Calu3 (cell line): ENCODE data around the gene TMC1. TPM values are rescaled to one million over a fixed set of nuclear protein-coding genes. Genes with fewer than 3 reads are reported as not detected.
A peak's percentile ranks its signal among the peaks of the same experiment; 100 is the strongest.

Experiments used
- BruUV-seq: library from RNA; stranded (reverse); fragments of 400-500 nt; replicated peaks from 2 replicates; lab custom pipeline; 2021; lab: Mats Ljungman, UMichigan
- CTCF ChIA-PET: fragments of 300-600 bp; sonication (Branson Sonifier 250); formaldehyde crosslinking; loops from one replicate; lab custom pipeline; 2022; ENCODE audit warnings: antibody characterized with exemption; lab: Charles Lee
- DNase-seq: peaks from one replicate; pipeline ENCODE4 v3.0.0; 2022
- H3K27ac Mint-ChIP-seq: one replicate; pipeline ENCODE4 v1.8.0; 2022; ENCODE audit warnings: mixed read lengths; ENCODE audit not compliant: unreplicated experiment
- H3K27me3 Mint-ChIP-seq: one replicate; pipeline ENCODE4 v1.8.0; 2022; ENCODE audit warnings: mixed read lengths; ENCODE audit not compliant: unreplicated experiment
- H3K36me3 Mint-ChIP-seq: one replicate; pipeline ENCODE4 v1.8.0; 2022; ENCODE audit warnings: mild to moderate bottlenecking, moderate library complexity, mixed read lengths; ENCODE audit not compliant: insufficient read depth, unreplicated experiment
- H3K4me1 Mint-ChIP-seq: one replicate; pipeline ENCODE4 v1.8.0; 2022; ENCODE audit warnings: mild to moderate bottlenecking, low read depth, mixed read lengths; ENCODE audit not compliant: unreplicated experiment
- H3K4me3 Mint-ChIP-seq: one replicate; pipeline ENCODE4 v1.8.0; 2022; ENCODE audit warnings: mild to moderate bottlenecking, low read depth, moderate library complexity, mixed read lengths; ENCODE audit not compliant: unreplicated experiment
- H3K9me3 Mint-ChIP-seq: one replicate; pipeline ENCODE4 v1.8.0; 2022; ENCODE audit warnings: low read depth, mixed read lengths; ENCODE audit not compliant: unreplicated experiment
- intact Hi-C: fragments of 100-400 bp; cut with micrococcal nuclease; formaldehyde crosslinking; loops from one replicate; pipeline ENCODE4 v1.10.0; 2022; ENCODE audit not compliant: unreplicated experiment
- total RNA-seq: library from RNA; stranded (reverse); gene quantifications from 2 replicates; pipeline ENCODE4 v1.2.3, GENCODE V29; 2022
- TF ChIP-seq, protein P1 (sequence below): fragments of 200-600 bp; IDR thresholded peaks from one replicate; pipeline ENCODE4 v1.8.0; 2022; ENCODE audit warnings: antibody characterized with exemption; ENCODE audit not compliant: unreplicated experiment

Gene TMC1
- total RNA-seq, 1 experiment from 2014 or later = not detected

DNA sequence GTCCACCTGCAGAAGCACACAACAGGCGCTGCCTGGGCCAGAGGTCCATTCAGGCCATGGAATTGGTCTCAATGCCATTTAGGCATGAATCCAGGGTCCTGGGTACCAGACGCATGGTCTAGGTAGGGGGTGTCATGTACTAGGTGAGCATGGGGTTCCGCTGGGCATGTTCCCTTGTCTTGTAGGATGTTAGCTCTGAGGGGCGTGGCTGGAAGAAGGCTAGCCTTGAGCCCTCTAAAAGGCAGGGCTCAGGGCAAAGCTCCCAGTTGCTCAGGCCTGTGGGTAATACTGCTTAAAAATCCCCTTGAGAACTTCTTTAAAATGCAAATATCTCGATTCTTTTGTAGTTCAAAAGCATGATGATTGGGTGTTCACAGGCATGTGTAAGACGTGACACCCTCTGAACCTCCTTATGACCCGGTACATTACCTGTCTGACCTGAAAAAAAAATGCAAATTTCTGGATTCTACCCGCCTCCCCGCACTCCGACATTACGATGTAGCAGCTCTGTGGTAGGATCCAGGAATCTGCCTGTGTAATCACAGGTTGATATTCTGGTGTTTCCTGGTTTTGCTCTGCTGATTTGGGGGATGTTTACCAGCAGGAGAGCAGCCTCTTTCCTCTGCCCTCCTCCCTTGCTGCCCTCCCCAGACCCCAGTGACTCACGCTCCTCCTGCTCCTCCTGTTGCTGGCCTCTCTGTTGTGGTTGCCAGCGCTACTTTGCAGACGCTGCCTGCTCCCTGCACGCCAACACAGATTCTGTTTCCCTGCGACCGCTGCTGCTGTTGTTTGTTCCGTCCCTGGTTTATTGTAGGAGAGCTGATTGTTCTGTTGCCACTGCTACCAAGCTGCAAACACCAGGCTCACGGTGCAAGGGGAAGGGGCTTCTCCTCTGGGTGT lies 5.7 kb downstream of the TMC1 start:
- Mint-ChIP-seq H3K4me3 (peak overlapping the region; percentile 49), H3K27me3 (no peaks in the 10 kb centered on the region), H3K27ac (peak overlapping the region; percentile 70), H3K9me3 (no peaks in the 10 kb centered on the region), H3K36me3 (peaks cover 5% of the 10 kb centered on the region), H3K4me1 (peaks cover 27% of the 10 kb centered on the region)
- TF ChIP-seq, protein P1, sequence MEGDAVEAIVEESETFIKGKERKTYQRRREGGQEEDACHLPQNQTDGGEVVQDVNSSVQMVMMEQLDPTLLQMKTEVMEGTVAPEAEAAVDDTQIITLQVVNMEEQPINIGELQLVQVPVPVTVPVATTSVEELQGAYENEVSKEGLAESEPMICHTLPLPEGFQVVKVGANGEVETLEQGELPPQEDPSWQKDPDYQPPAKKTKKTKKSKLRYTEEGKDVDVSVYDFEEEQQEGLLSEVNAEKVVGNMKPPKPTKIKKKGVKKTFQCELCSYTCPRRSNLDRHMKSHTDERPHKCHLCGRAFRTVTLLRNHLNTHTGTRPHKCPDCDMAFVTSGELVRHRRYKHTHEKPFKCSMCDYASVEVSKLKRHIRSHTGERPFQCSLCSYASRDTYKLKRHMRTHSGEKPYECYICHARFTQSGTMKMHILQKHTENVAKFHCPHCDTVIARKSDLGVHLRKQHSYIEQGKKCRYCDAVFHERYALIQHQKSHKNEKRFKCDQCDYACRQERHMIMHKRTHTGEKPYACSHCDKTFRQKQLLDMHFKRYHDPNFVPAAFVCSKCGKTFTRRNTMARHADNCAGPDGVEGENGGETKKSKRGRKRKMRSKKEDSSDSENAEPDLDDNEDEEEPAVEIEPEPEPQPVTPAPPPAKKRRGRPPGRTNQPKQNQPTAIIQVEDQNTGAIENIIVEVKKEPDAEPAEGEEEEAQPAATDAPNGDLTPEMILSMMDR = no peak
- CTCF ChIA-PET = interaction anchor here (0.9 kb wide), 1 partner anchor 162 kb away, joined by 3 read pairs; the partner anchor contains the start of gene ZFAND5
- intact Hi-C loops = loop anchor here (5.0 to 10.0 kb wide), 5 partner anchors 50 to 235 kb away; no protein-coding TSS in a partner anchor
- peak; percentile 77 for DNase-seq
- BruUV-seq = no TSS peak

DNA sequence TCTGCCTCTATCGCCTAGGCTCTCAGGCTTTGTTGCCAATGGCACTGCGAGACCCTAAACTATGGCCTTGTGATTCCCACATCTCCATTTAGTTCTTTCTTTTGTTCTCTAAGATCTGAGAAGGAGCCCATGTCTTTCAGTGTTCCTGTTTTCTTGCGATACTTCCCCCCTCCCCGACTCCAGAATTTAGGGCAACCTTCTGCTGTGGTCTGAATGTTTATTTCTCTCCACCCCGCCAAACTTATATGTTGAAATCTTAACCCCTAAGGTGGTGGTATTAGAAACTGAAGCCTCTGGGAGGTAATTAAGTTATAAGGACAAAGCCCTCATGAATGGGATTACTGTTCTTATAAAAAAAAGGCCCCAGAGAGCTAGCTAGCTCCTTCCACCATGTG lies 6.4 kb downstream of the TMC1 start:
- no TSS peak for BruUV-seq
- intact Hi-C loops = loop anchor here (5.0 to 10.0 kb wide), 5 partner anchors 50 to 235 kb away; no protein-coding TSS in a partner anchor
- Mint-ChIP-seq H3K36me3 (peaks cover 5% of the 10 kb centered on the region), H3K4me1 (peaks cover 27% of the 10 kb centered on the region), H3K27me3 (no peaks in the 10 kb centered on the region), H3K9me3 (no peaks in the 10 kb centered on the region), H3K27ac (peak overlapping the region; percentile 70), H3K4me3 (peak overlapping the region; percentile 49)
- TF ChIP-seq, protein P1 = no peak
- CTCF ChIA-PET = no interaction called here
- no peak for DNase-seq

DNA sequence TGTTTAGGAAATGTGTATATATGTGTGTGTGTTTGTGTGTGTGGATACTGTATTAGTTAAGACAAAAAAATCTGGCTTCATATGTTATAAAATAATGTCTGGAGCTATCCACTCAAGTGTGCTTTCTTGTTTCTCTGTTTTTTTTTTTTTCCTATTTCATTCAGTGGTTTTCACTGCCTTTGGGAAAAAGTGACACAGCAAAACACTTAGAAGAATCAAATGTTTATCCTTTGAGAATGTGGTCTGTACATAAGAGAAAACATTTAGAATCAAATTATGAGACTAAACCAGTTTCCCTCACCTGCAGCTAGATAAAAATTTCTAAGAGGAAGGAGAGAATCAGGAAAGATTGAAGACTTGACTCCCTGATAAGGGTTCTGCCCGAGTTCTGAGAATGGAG lies 8.1 kb downstream of the TMC1 start:
- intact Hi-C loops = loop anchor here (5.0 to 10.0 kb wide), 5 partner anchors 48 to 237 kb away; no protein-coding TSS in a partner anchor
- no peak for DNase-seq
- Mint-ChIP-seq H3K27ac (no peak overlapping the region), H3K9me3 (no peaks in the 10 kb centered on the region), H3K27me3 (no peaks in the 10 kb centered on the region), H3K4me3 (no peak overlapping the region), H3K36me3 (peaks cover 5% of the 10 kb centered on the region), H3K4me1 (peaks cover 27% of the 10 kb centered on the region)
- TF ChIP-seq, protein P1 = no peak
- BruUV-seq = no TSS peak
- CTCF ChIA-PET = interaction anchor here (0.6 kb wide), 1 partner anchor 20 kb away, joined by 3 read pairs; no protein-coding TSS in a partner anchor

DNA sequence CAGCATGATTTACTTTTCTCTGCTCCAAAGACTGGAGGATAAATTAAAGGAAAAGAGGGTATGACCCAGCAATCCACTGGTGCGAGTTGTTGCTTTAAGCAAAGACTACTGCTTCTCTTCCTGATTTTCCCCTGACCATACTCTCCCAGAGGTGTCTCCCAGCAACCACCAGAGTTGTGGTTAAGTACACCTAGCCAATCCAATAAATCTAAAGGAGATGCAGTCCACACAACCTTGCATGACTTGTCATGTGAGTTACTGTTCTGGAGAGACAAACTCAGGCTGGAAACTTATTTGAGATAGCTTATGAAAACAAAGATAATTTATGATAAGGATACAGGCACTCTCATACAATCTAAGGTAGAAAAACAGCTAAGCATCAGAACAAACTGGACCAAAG lies 11.9 kb downstream of the TMC1 start:
- CTCF ChIA-PET = no interaction called here
- no peak overlapping the region for H3K27ac Mint-ChIP-seq
- no peaks in the 10 kb centered on the region for H3K36me3 Mint-ChIP-seq
- no peaks in the 10 kb centered on the region for H3K27me3 Mint-ChIP-seq
- H3K9me3 Mint-ChIP-seq = peaks cover 2% of the 10 kb centered on the region
- TF ChIP-seq, protein P1 = no peak
- no TSS peak for BruUV-seq
- intact Hi-C loops = no loop called here
- no peak for DNase-seq
- H3K4me3 Mint-ChIP-seq = no peak overlapping the region
- no peaks in the 10 kb centered on the region for H3K4me1 Mint-ChIP-seq
